ENCODE measurements around the gene SURF6.

The SURF6 gene

DNA sequence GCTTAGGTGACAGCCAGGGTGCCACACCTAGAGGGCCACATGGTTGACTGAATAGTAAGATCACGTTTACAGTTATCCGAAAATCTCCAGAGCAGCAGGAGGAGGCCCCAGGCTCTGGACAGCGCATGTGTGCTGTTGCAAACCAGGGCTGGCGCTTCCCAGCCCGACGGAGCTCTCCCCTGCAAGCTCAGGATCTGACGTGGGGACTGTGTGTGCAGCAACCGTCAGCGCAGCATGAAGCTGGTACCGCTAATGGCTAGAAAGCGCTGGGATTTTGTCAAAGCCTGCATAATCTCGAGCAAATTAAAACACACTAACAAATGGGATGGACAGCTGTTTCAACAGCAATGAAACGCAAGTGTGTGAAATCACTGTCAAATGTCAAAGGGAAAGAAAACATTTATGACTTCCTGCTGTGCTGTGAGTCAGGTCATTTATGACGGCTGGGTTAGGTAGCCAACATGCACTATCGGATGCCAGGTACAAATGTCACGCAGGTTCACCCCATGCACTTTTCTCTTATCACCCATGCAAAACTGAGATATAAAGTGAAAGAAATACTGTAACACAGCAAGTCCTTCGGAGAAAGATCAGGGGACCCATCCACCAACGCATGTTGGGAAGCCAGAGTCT, 32.4 kb upstream of the SURF6 start:
- in situ Hi-C loops (cut with MboI; ENCODE audit: low sequenced_read_pairs, unreplicated experiment): no loop called here
- DNase-seq (ENCODE audit: low spot score): no peak
- TF ChIP-seq, protein P1, sequence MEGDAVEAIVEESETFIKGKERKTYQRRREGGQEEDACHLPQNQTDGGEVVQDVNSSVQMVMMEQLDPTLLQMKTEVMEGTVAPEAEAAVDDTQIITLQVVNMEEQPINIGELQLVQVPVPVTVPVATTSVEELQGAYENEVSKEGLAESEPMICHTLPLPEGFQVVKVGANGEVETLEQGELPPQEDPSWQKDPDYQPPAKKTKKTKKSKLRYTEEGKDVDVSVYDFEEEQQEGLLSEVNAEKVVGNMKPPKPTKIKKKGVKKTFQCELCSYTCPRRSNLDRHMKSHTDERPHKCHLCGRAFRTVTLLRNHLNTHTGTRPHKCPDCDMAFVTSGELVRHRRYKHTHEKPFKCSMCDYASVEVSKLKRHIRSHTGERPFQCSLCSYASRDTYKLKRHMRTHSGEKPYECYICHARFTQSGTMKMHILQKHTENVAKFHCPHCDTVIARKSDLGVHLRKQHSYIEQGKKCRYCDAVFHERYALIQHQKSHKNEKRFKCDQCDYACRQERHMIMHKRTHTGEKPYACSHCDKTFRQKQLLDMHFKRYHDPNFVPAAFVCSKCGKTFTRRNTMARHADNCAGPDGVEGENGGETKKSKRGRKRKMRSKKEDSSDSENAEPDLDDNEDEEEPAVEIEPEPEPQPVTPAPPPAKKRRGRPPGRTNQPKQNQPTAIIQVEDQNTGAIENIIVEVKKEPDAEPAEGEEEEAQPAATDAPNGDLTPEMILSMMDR (IDR thresholded peaks at IDR 0.05; ENCODE audit: borderline replicate concordance, control extremely low read depth, extremely low read depth, insufficient read depth, missing control alignments): no peak

DNA sequence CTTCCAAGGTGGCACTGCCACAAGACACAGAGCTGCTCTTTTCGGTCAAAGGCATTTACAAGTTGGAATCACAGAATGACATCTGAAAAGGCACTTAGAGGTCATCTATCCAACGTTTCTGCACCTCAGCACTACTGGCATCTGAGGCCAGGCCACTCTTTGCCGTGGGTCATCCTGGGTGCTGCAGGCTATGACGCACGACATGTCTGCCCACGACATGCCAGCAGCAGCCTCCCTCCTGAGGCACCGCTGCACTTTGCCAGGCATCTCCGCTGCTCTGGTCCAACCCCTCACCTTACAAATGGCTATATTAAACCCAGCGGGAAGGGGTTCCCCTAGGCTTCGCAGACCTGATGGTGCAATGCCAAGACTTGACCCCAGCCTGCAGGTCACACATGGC, 31.8 kb upstream of the SURF6 start:
- TF ChIP-seq, protein P1 (IDR thresholded peaks at IDR 0.05; ENCODE audit: borderline replicate concordance, control extremely low read depth, extremely low read depth, insufficient read depth, missing control alignments): no peak
- in situ Hi-C loops (cut with MboI; ENCODE audit: low sequenced_read_pairs, unreplicated experiment): no loop called here
- DNase-seq (ENCODE audit: low spot score): no peak

DNA sequence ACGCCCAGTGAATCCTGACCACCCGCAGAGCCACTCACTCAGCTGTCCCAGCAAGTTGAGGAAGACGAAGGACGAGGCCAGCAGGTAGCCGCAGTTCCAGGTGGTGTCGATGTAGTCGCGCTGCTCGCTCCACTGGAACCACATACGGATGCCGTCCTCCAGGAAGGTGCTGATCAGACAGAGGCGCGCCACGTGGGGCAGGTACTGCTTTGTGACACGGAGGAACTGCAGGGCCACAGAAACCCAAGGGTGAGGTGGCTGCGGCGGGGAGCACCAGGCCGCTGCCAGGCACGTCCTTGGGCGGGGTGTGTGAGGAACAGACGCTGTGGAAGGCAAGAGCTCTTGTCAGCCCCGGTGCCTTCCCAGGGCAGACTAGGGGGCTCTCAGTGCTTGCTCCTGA, 31.2 kb upstream of the SURF6 start:
- in situ Hi-C loops (cut with MboI; ENCODE audit: low sequenced_read_pairs, unreplicated experiment): no loop called here
- no peak for DNase-seq (ENCODE audit: low spot score)
- TF ChIP-seq, protein P1 (IDR thresholded peaks at IDR 0.05; ENCODE audit: borderline replicate concordance, control extremely low read depth, extremely low read depth, insufficient read depth, missing control alignments): no peak

DNA sequence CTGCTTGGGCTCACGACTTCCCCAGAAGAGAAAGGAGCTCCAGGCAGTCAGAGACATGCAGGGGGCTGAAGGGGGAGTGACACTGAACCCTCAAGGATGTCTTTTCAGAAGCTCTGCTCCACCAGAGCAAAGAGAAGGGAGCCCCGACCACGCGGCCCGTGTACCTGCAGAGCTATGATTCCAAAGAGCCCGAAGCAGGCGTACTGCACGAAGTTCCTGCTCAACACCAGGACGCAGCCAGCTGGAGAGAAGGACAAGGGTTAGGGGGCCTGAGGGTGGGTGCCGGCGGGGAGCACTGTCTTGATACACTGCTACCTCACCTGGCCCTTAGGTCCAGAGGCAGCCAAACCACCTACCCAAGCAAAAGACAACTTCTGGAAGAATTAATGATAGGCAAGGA, 30.4 kb upstream of the SURF6 start:
- in situ Hi-C loops (cut with MboI; ENCODE audit: low sequenced_read_pairs, unreplicated experiment): no loop called here
- TF ChIP-seq, protein P1 (IDR thresholded peaks at IDR 0.05; ENCODE audit: borderline replicate concordance, control extremely low read depth, extremely low read depth, insufficient read depth, missing control alignments): no peak

DNA sequence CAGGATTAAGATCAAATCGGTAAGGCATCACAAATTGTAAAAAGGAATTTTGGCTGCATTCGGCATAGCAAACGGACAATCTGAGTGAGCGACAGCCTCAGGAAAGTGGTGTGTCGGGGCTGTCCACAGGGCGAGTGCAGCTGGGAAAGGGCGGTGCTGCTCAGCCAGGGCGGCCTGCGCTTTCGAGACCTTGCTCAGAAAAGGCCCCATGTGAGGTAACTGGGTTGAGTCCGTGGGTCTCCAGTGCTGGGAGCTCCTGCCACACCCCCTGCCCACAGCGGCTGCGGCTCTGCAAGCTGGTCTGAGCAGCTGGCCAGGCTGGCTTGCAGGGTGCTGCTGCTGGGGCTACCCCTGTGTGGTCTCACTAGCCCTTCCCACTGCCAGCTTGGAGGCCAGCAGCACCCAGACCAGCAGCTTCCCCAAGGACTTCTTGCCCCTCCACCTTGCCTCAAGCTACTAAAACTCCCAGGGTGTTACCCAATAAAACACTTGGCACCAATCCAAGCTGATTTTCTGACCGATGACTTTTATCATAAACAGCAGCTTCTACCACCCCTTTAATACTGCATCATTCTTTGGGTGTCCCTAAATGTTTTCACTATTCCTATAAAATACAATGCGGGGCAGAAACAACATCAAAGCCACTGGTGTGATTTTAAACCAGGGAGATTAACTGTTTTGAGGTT, 26.5 kb upstream of the SURF6 start:
- in situ Hi-C loops (cut with MboI; ENCODE audit: low sequenced_read_pairs, unreplicated experiment): no loop called here
- TF ChIP-seq, protein P1 (IDR thresholded peaks at IDR 0.05; ENCODE audit: borderline replicate concordance, control extremely low read depth, extremely low read depth, insufficient read depth, missing control alignments): no peak
- DNase-seq (ENCODE audit: low spot score): no peak

More for the DNA sequence above, 30.4 kb upstream of the SURF6 start:
- no peak for DNase-seq (ENCODE audit: low spot score)

DNA sequence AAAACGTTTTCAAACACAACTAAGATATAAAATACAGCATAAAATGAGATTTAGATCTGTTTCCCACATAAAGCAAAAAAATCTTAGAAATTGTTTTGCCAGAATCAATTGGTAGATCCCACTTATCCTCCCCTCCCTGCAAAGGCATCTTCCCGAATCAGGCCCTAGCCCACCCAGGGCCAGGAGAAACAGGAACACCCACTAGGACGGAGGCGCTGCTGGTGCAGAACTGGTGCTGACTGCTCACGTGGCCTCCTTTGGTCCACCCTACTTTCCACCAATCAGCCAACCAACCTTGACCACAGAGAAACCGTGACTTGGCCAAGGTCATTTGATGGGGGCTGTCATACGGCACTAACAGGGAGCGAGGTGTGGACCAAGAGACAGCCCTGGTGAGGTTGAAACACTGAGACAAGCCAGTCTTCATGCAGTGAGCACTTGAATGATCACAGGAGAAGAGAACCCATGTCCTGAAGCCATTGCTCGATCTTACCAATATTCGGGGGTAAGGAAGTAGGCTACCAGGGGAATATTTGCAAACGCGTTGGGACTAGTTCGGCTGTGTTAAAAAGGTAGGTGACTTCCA, 25.6 kb upstream of the SURF6 start:
- DNase-seq (ENCODE audit: low spot score): no peak
- in situ Hi-C loops (cut with MboI; ENCODE audit: low sequenced_read_pairs, unreplicated experiment): no loop called here
- TF ChIP-seq, protein P1 (IDR thresholded peaks at IDR 0.05; ENCODE audit: borderline replicate concordance, control extremely low read depth, extremely low read depth, insufficient read depth, missing control alignments): no peak
